Heart left ventricle (tissue), 16 donors: ENCODE measurements around the gene HS6ST3. TPM values are rescaled to one million over a fixed set of nuclear protein-coding genes. Genes with fewer than 3 reads are reported as not detected.

Experiments used
- ATAC-seq, 4 donors: fragments of 200-7000 bp; cut with Tn5 transposase; one replicate each; pipeline ENCODE4 v1.9.1; 2020 to 2022; ENCODE audit warnings: moderate library complexity in 4 of 4, mild to moderate bottlenecking in 3 of 4, moderate number of reproducible peaks in 1 of 4
- DNase-seq, 5 donors: peaks; one replicate each; pipeline ENCODE4 v3.0.0-alpha.2; 2020
- H3K27ac ChIP-seq, 12 donors: fragments of 200-600 bp; sonication (generic) in 4 of 12; one replicate each; pipeline versions ENCODE4 v1.5.0 to v1.8.0; 2016 to 2022; ENCODE audit warnings: mild to moderate bottlenecking in 2 of 12
- H3K27me3 ChIP-seq, 9 donors: fragments of 200-600 bp; sonication (generic) in 2 of 9; one replicate each; pipeline versions ENCODE4 v1.5.1 to v1.8.0; 2016 to 2022; ENCODE audit warnings: mild to moderate bottlenecking in 3 of 9
- H3K36me3 ChIP-seq, 9 donors: fragments of 200-600 bp; sonication (generic) in 2 of 9; one replicate each; pipeline versions ENCODE4 v1.5.0 to v1.8.0; 2018 to 2022; ENCODE audit warnings: mild to moderate bottlenecking in 2 of 9
- H3K4me1 ChIP-seq, 12 donors: fragments of 200-600 bp; sonication (generic) in 4 of 12; one replicate each; pipeline versions ENCODE4 v1.5.0 to v1.8.0; 2016 to 2022; ENCODE audit warnings: mild to moderate bottlenecking in 3 of 12
- H3K4me3 ChIP-seq, 12 donors: fragments of 200-600 bp; sonication (generic) in 4 of 12; one replicate each; pipeline versions ENCODE4 v1.5.0 to v1.8.0; 2017 to 2022; ENCODE audit warnings: mild to moderate bottlenecking in 9 of 12, moderate library complexity in 4 of 12
- H3K9me3 ChIP-seq, 12 donors: fragments of 200-600 bp; sonication (generic) in 4 of 12; one replicate each; pipeline versions ENCODE4 v1.5.0 to v1.8.0; 2016 to 2022; ENCODE audit warnings: mild to moderate bottlenecking in 1 of 12
- POLR2A ChIP-seq, 2 donors: fragments of 450-650 bp; IDR thresholded peaks; one replicate each; pipeline ENCODE4 v1.6.1; 2017; ENCODE audit warnings: antibody characterized with exemption in 2 of 2, mild to moderate bottlenecking in 2 of 2, moderate library complexity in 2 of 2
- WGBS, 4 donors: extraction: QIAGEN DNeasy Blood & Tissue Kit in 2 of 4; methylation state at CpG; one replicate each; pipeline versions ENCODE4 v1.1.5 to v1.1.7; 2013 to 2018; 5-methylcytosine and 5-hydroxymethylcytosine counted together
- intact Hi-C, 10 donors: fragments of 100-400 bp; cut with DNase I; formaldehyde crosslinking; loops; one replicate each; pipeline versions ENCODE4 v1.11.1 to v1.14.2; 2022
- microRNA-seq, 4 donors: library from miRNA; unstranded; fragments of <30 nt; microRNA quantifications; one replicate each; pipeline versions ENCODE4 to v1.2.0, GENCODE V29; 2017 to 2020
- polyA plus RNA-seq, 2 donors: library from polyadenylated mRNA; stranded (reverse); fragments of 200-250 nt; gene quantifications; one replicate each; pipeline ENCODE4 v1.2.3, GENCODE V29; 2013
- total RNA-seq, 9 donors: library from RNA; depleted of rRNA in 2 of 9; stranded (reverse); fragments of >200 nt in 2 of 9; fragmentation: NEBNext Ultra II Directional in 3 of 9; extraction: Animal tissue kit (Norgen Biotek cat#: 25700) in 3 of 9; gene quantifications; one replicate each; pipeline versions ENCODE4 v1.1.0 to v1.2.4, GENCODE V29; 2016 to 2023
- TF ChIP-seq, protein P1 (sequence below), 12 donors: fragments of 200-600 bp; sonication (generic) in 4 of 12; IDR thresholded peaks; one replicate each; pipeline versions ENCODE4 v1.5.0 to v1.8.0; 2018 to 2022; ENCODE audit warnings: antibody characterized with exemption in 12 of 12, mild to moderate bottlenecking in 5 of 12
- donor health status: ischemic (EF 13 %, LVEDD 7.1; RV severe dilation, severe dysfunction).
- donor health status: healthy with polysubstance abuse.
- donor health status: DM: no; HTN: yes; CAD: no.
- donor health status: DM: no; HTN: no; CAD: no.
- donor health status: ischemic (EF 25% LVEDD 6.9; RV normal size, moderate dysfunction).
- donor health status: ischemic (EF 25% LVEDD 5.7; RV mildly dilated, moderate dysfunction).
- donor health status: healthy.
- donor health status: DM: yes; HTN: yes; CAD: no.
- donor health status: ischemic (EF 35%, LVEDD 5.7; RV mildly dilated, moderate dysfunction).
- donor health status: nonischemic (EF 11% LVEDD 7.7; RV severe dilation, severe dysfunction).
- donor health status: DM: yes; HTN: yes; CAD: no.
- donor health status: PGD.
- donor health status: ischemic (EF 29% LVEDD 5.4; RV normal size, mild dysfunction).
- donor health status: nonischemic (EF 23%, LVEDD 6.1; RV moderate dilation, normal function).

The HS6ST3 gene
- total and polyA plus RNA-seq, 11 donors, result 0.01 to 5.2 (median 1.2) TPM

DNA sequence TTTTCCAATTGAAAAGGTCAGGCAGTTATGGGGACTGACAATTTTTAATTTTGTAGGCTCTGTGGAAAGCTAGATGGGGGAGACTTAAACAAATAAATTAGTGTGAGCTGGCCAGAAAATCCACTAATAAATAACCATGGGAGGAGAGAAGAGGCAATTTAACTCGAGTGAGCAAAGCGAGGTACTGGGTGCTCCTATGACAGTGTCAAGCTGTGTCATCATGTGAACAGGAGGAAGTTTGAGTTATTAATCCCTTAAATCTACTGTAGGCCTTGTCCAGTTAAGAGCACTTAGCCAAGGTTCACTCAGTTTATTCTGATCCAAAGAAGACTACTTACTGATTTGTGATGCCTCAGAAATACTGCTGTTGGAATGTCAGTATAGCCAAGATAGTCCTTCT, 781.6 kb downstream of the HS6ST3 start:
- DNase-seq (no peak), ATAC-seq (no peak)
- no peaks in the 10 kb centered on the region for H3K9me3 ChIP-seq
- peaks cover 0 to 8% (median 0%) of the 10 kb centered on the region in 9 donors for H3K27me3 ChIP-seq
- intact Hi-C loops, result no loop called here
- H3K36me3 ChIP-seq, result no peaks in the 10 kb centered on the region
- H3K27ac ChIP-seq, result no peak overlapping the region
- WGBS, 4 donors, result 63 to 79% (median 65%) methylated on average over 2 of the region's 2 CpGs
- TF ChIP-seq, protein P1, sequence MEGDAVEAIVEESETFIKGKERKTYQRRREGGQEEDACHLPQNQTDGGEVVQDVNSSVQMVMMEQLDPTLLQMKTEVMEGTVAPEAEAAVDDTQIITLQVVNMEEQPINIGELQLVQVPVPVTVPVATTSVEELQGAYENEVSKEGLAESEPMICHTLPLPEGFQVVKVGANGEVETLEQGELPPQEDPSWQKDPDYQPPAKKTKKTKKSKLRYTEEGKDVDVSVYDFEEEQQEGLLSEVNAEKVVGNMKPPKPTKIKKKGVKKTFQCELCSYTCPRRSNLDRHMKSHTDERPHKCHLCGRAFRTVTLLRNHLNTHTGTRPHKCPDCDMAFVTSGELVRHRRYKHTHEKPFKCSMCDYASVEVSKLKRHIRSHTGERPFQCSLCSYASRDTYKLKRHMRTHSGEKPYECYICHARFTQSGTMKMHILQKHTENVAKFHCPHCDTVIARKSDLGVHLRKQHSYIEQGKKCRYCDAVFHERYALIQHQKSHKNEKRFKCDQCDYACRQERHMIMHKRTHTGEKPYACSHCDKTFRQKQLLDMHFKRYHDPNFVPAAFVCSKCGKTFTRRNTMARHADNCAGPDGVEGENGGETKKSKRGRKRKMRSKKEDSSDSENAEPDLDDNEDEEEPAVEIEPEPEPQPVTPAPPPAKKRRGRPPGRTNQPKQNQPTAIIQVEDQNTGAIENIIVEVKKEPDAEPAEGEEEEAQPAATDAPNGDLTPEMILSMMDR (IDR thresholded peaks at IDR 0.05), result no peak
- TF ChIP-seq POLR2A (IDR thresholded peaks at IDR 0.05), result no peak
- no peak overlapping the region for H3K4me3 ChIP-seq
- no peaks in the 10 kb centered on the region for H3K4me1 ChIP-seq

DNA sequence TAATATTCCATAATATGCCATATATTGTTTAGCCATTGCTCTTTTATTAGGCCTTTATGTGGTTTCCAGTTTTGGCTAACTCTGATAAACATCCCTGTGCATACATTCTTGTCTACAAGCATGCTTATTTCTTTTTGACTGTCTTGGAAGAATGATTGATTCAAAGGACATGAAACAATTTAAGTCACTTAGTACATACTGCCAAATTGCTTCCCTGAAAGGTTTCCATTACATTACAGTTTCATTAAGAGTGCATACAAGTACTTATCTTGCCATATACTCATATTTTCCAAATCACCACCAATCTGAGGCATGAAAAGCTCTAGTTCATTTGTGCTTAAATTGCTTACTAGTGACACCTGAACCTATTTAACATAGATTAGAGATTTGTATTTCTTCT, 790.5 kb downstream of the HS6ST3 start:
- intact Hi-C loops, result no loop called here
- ATAC-seq, result no peak
- no peak for TF ChIP-seq POLR2A (IDR thresholded peaks at IDR 0.05)
- TF ChIP-seq, protein P1 (IDR thresholded peaks at IDR 0.05), result no peak

More for the DNA sequence above, 790.5 kb downstream of the HS6ST3 start:
- H3K4me3 ChIP-seq, result no peak overlapping the region
- H3K9me3 ChIP-seq, result peaks cover 0 to 2% (median 0%) of the 10 kb centered on the region in 12 donors
- H3K27me3 ChIP-seq, result no peaks in the 10 kb centered on the region
- H3K27ac ChIP-seq, result no peak overlapping the region
- no peaks in the 10 kb centered on the region for H3K4me1 ChIP-seq
- DNase-seq, result no peak
- H3K36me3 ChIP-seq, result no peaks in the 10 kb centered on the region

Small RNA genes lying within 50 kb of the gene (microRNA-seq; reads per million reads assigned to microRNA genes)
- gene MIR4501, result 0 to 0.60 (median 0) reads per million in 4 donors

Other genes with a start within 250 kb of the HS6ST3 start
- 10 to 100 TPM in 8 of 9 donors, 1 to 10 TPM in 1; 9.6 to 15.9 (median 13.5) TPM for gene UGGT2, start 36.7 kb upstream of the HS6ST3 start, total RNA-seq
- gene UGGT2, start 36.7 kb upstream of the HS6ST3 start, polyA plus RNA-seq, result 1 to 10 TPM; 4.3 to 5.7 TPM